GM12878 (cell line): ENCODE data around the gene SLC12A2.

Experiments
- CBX3 ChIP-seq: fragments of 200-600 bp; sonication (generic); IDR thresholded peaks from 2 replicates; pipeline ENCODE4 v1.6.1; 2016; ENCODE audit warnings: low read depth, borderline replicate concordance
- CEBPB ChIP-seq, 2 experiments: fragments of 150-350 bp in 1 of 2; IDR thresholded peaks; 2 replicates each; pipeline ENCODE4 v1.6.1; 2012 to 2014; ENCODE audit warnings: low read depth in 2 of 2, low read length in 2 of 2, borderline replicate concordance in 1 of 2, inconsistent platforms in 1 of 2
- POLR2A ChIP-seq: IDR thresholded peaks from 2 replicates; pipeline ENCODE4 v1.6.1; 2011; ENCODE audit warnings: low read depth, mild to moderate bottlenecking, low read length
- POLR2AphosphoS2 ChIP-seq: IDR thresholded peaks from 2 replicates; pipeline ENCODE4 v1.6.1; 2011; ENCODE audit warnings: low read depth, mild to moderate bottlenecking, low read length, improper control_type of control experiment, moderate library complexity
- SIN3A ChIP-seq: IDR thresholded peaks from 2 replicates; pipeline ENCODE4 v1.6.1; 2012; ENCODE audit warnings: low read depth, low read length, improper control_type of control experiment
- SIX5 ChIP-seq: IDR thresholded peaks from 2 replicates; pipeline ENCODE4 v1.6.1; 2011; ENCODE audit warnings: mild to moderate bottlenecking, low read depth, low read length, moderate library complexity; ENCODE audit not compliant: severe bottlenecking
- TAF1 ChIP-seq: IDR thresholded peaks from 2 replicates; pipeline ENCODE4 v1.6.1; 2011; ENCODE audit warnings: mild to moderate bottlenecking, low read depth, low read length, borderline replicate concordance
- TCF3 ChIP-seq: IDR thresholded peaks from 2 replicates; pipeline ENCODE4 v1.6.1; 2012; ENCODE audit warnings: low read depth, mild to moderate bottlenecking, low read length, borderline replicate concordance; ENCODE audit not compliant: insufficient read depth
- TCF7 ChIP-seq: IDR thresholded peaks from 2 replicates; pipeline ENCODE4 v1.6.1; 2014; ENCODE audit warnings: antibody characterized with exemption, borderline replicate concordance
- YBX1 ChIP-seq: fragments of 450-650 bp; IDR thresholded peaks from 2 replicates; pipeline ENCODE4 v1.6.1; 2016; ENCODE audit warnings: antibody characterized with exemption
- TF ChIP-seq, protein P1 (sequence below), 3 experiments: IDR thresholded peaks in 2 of 3; conservative IDR thresholded peaks in 1 of 3; 2 replicates each; pipeline ENCODE4 v1.5.1; 2011; ENCODE audit warnings: low read depth in 3 of 3, low read length in 3 of 3, mild to moderate bottlenecking in 3 of 3, control low read depth in 2 of 3, moderate library complexity in 2 of 3, inconsistent platforms in 1 of 3, mixed read lengths in 1 of 3; ENCODE audit not compliant: control insufficient read depth in 2 of 3, insufficient read depth in 1 of 3; ENCODE audit errors: extremely low read depth in 1 of 3

DNA sequence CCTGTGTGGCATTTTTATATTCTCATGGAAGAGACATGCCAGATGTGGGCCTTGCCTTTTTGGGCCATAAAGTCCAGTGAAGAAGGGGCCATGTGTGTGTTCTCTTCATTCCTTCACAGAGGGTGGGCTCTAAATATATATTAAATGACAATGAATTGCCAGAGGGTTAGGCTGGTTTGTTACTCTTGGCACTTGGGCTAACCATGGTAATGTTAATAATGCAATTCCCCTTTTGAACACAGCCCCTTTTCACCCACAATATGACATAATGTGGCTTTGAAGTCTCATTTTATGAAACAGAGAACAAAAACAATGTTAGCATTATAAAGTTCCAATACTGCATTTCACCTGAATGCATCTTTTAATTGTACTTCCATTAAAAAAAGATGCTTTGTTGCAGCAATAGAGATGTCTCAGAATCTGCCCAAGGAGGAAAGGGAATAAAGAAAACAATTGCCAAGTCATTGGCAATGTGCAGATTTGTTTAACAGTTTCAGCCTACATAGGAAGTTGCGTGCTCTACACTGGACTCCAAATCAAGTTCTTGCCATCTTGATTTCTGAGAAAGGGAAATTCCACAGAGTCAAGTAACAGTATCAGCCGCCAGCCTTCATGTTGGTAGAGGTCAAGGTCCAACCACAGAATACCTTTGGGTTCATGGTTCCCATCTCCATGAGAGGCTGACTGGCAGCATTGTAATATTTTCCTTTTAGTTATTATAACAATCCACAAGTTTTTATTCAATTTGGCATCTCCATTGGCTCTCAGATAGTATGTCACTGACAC, 141.9 kb downstream of the SLC12A2 start:
- TF ChIP-seq CBX3 (no peak), POLR2AphosphoS2 (no peak), SIN3A (no peak), YBX1 (no peak), CEBPB (IDR thresholded peaks at IDR 0.05; ENCODE audit: borderline replicate concordance in 1 of 2, low read depth in 2 of 2, low read length in 2 of 2) (no peak), TAF1 (no peak), TCF7 (no peak), TCF3 (no peak), POLR2A (no peak), SIX5 (no peak)
- TF ChIP-seq, protein P1, sequence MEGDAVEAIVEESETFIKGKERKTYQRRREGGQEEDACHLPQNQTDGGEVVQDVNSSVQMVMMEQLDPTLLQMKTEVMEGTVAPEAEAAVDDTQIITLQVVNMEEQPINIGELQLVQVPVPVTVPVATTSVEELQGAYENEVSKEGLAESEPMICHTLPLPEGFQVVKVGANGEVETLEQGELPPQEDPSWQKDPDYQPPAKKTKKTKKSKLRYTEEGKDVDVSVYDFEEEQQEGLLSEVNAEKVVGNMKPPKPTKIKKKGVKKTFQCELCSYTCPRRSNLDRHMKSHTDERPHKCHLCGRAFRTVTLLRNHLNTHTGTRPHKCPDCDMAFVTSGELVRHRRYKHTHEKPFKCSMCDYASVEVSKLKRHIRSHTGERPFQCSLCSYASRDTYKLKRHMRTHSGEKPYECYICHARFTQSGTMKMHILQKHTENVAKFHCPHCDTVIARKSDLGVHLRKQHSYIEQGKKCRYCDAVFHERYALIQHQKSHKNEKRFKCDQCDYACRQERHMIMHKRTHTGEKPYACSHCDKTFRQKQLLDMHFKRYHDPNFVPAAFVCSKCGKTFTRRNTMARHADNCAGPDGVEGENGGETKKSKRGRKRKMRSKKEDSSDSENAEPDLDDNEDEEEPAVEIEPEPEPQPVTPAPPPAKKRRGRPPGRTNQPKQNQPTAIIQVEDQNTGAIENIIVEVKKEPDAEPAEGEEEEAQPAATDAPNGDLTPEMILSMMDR (IDR thresholded peaks at IDR 0.05 in 2 of 3, conservative IDR thresholded peaks at IDR 0.05 in 1 of 3; ENCODE audit: control insufficient read depth in 2 of 3, extremely low read depth in 1 of 3, insufficient read depth in 1 of 3, low read depth in 3 of 3, low read length in 3 of 3), result no peak
